Measurements from ENCODE around the gene RASAL1.

Gene RASAL1

GRCh38 chr12:113070117-113070906 lies 65.2 kb downstream of the RASAL1 start:
- no peak for DNase-seq

- DNase-seq = no peak
Measured at GRCh38 chr12:113069751-113070116, 65.8 kb downstream of the RASAL1 start.

- no peak for DNase-seq
Measured at GRCh38 chr12:113069149-113069548, 66.4 kb downstream of the RASAL1 start.

GRCh38 chr12:113067987-113068935 lies 67.3 kb downstream of the RASAL1 start:
- no peak for DNase-seq

- no peak for DNase-seq
Measured at GRCh38 chr12:113066813-113067400, 68.7 kb downstream of the RASAL1 start.

- DNase-seq = no peak
Measured at GRCh38 chr12:113065126-113066007, 70.2 kb downstream of the RASAL1 start.

GRCh38 chr12:113064395-113065125 lies 71.0 kb downstream of the RASAL1 start:
- DNase-seq = no peak

GRCh38 chr12:113063396-113064350 lies 71.9 kb downstream of the RASAL1 start:
- no peak for DNase-seq

GRCh38 chr12:113062502-113063395 lies 72.8 kb downstream of the RASAL1 start:
- DNase-seq = no peak

GRCh38 chr12:113061061-113061694 lies 74.4 kb downstream of the RASAL1 start:
- no peak for DNase-seq

- no peak for DNase-seq
Measured at GRCh38 chr12:113060336-113060960, 75.1 kb downstream of the RASAL1 start.

GRCh38 chr12:113059071-113059595 lies 76.4 kb downstream of the RASAL1 start:
- DNase-seq = no peak

GRCh38 chr12:113058553-113058952 lies 77.0 kb downstream of the RASAL1 start:
- no peak for DNase-seq

GRCh38 chr12:113057565-113058485 lies 77.7 kb downstream of the RASAL1 start:
- no peak for DNase-seq

GRCh38 chr12:113056631-113057488 lies 78.7 kb downstream of the RASAL1 start, which contains the start of gene DTX1:
Gene DTX1, plus strand, starts transcription at chr12:113056730. Its CDS starts 1,463 bp downstream, at chr12:113058193.
- no peak for DNase-seq

- DNase-seq = no peak
Measured at GRCh38 chr12:113056381-113056630, 79.3 kb downstream of the RASAL1 start.

Data from fibroblast of skin of right quadriceps (primary cell).